HEK293T (cell line): ENCODE measurements around the gene INPP4B.
"Not testable (repeated sequence)": the region's sequence is repeated elsewhere in the genome, so short reads cannot be mapped to it uniquely, and the experiment has no call there.

Experiments
- CTCF ChIA-PET: fragments of 350-600 bp; formaldehyde crosslinking; extraction: SDS; loops from one replicate; lab custom pipeline; 2021; ENCODE audit warnings: antibody characterized with exemption, inconsistent platforms; lab: Yijun Ruan, JAX
- POLR2A ChIA-PET: fragments of 350-600 bp; formaldehyde crosslinking; extraction: SDS; loops from one replicate; lab custom pipeline; 2020; ENCODE audit warnings: antibody characterized with exemption, inconsistent platforms; lab: Yijun Ruan, JAX
- DNase-seq: peaks from one replicate; pipeline ENCODE4 v3.0.0; 2012; ENCODE audit warnings: mixed read lengths; ENCODE audit errors: extremely low spot score
- ARNT ChIP-seq: fragments of 450-650 bp; IDR thresholded peaks from 2 replicates; pipeline ENCODE4 v1.6.1; 2017; ENCODE audit warnings: mild to moderate bottlenecking
- BHLHE40 ChIP-seq: fragments of 450-650 bp; IDR thresholded peaks from 2 replicates; pipeline ENCODE4 v1.6.1; 2016; ENCODE audit warnings: mild to moderate bottlenecking, moderate library complexity, borderline replicate concordance
- CTBP1 ChIP-seq: fragments of 450-650 bp; IDR thresholded peaks from 2 replicates; pipeline ENCODE4 v1.6.1; 2016; ENCODE audit warnings: borderline replicate concordance
- ELF4 ChIP-seq: fragments of 450-650 bp; IDR thresholded peaks from 2 replicates; pipeline ENCODE4 v1.6.1; 2017; ENCODE audit warnings: antibody characterized with exemption
- FOXA1 ChIP-seq: fragments of 450-650 bp; IDR thresholded peaks from 2 replicates; pipeline ENCODE4 v1.6.1; 2016; ENCODE audit warnings: mild to moderate bottlenecking
- FOXK2 ChIP-seq: fragments of 450-650 bp; IDR thresholded peaks from 2 replicates; pipeline ENCODE4 v1.6.1; 2016; ENCODE audit warnings: mild to moderate bottlenecking
- FOXM1 ChIP-seq: fragments of 450-650 bp; IDR thresholded peaks from 2 replicates; pipeline ENCODE4 v1.6.1; 2017; ENCODE audit warnings: mild to moderate bottlenecking, borderline replicate concordance
- HDGF ChIP-seq: fragments of 450-650 bp; IDR thresholded peaks from 2 replicates; pipeline ENCODE4 v1.6.1; 2017; ENCODE audit warnings: antibody characterized with exemption, borderline replicate concordance
- L3MBTL2 ChIP-seq: fragments of 450-650 bp; conservative IDR thresholded peaks from 2 replicates; pipeline ENCODE4 v1.6.1; 2016; ENCODE audit warnings: mild to moderate bottlenecking
- LEF1 ChIP-seq: fragments of 450-650 bp; IDR thresholded peaks from 2 replicates; pipeline ENCODE4 v1.6.1; 2017; ENCODE audit warnings: mild to moderate bottlenecking, borderline replicate concordance
- NFRKB ChIP-seq: fragments of 450-650 bp; IDR thresholded peaks from 2 replicates; pipeline ENCODE4 v1.6.1; 2016; ENCODE audit warnings: mild to moderate bottlenecking, moderate library complexity
- SP1 ChIP-seq: fragments of 450-650 bp; IDR thresholded peaks from 2 replicates; pipeline ENCODE4 v1.6.1; 2017
- SUZ12 ChIP-seq: fragments of 450-650 bp; IDR thresholded peaks from 2 replicates; pipeline ENCODE4 v1.6.1; 2016; ENCODE audit warnings: mild to moderate bottlenecking
- TARDBP ChIP-seq: fragments of 450-650 bp; IDR thresholded peaks from 2 replicates; pipeline ENCODE4 v1.6.1; 2016
- ZNF384 ChIP-seq: fragments of 450-650 bp; IDR thresholded peaks from 2 replicates; pipeline ENCODE4 v1.6.1; 2016
- TF ChIP-seq, protein P1 (sequence below): fragments of 450-650 bp; IDR thresholded peaks from 2 replicates; pipeline ENCODE4 v1.6.1; 2016

Gene INPP4B

DNA sequence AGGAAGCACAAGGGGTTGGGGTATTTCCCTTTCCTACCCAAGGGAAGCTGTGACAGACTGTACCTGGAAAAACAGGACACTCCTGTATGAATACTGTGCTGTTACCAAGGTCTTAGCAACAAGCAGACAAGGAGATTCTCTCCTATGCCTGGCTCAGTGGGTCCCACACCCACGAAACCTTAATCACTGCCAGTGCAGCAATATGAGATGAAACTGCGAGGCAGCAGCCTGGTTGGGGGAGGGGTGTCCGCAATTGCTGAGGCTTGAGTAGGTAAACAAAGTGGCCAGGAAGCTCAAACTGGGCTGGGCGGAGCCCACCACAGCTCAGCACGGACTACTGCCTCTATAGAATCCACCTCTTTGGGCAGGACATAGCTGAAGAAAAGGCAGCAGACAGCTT, 197.7 kb downstream of the INPP4B start:
- TF ChIP-seq TARDBP, result no peak
- no peak for TF ChIP-seq ELF4
- no peak for TF ChIP-seq FOXM1
- TF ChIP-seq NFRKB, result no peak
- TF ChIP-seq BHLHE40, result no peak
- no peak for TF ChIP-seq LEF1
- TF ChIP-seq SUZ12, result no peak
- TF ChIP-seq ZNF384, result no peak
- TF ChIP-seq, protein P1, sequence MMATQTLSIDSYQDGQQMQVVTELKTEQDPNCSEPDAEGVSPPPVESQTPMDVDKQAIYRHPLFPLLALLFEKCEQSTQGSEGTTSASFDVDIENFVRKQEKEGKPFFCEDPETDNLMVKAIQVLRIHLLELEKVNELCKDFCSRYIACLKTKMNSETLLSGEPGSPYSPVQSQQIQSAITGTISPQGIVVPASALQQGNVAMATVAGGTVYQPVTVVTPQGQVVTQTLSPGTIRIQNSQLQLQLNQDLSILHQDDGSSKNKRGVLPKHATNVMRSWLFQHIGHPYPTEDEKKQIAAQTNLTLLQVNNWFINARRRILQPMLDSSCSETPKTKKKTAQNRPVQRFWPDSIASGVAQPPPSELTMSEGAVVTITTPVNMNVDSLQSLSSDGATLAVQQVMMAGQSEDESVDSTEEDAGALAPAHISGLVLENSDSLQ, result no peak
- no peak for TF ChIP-seq ARNT
- no peak for TF ChIP-seq SP1
- no peak for TF ChIP-seq FOXA1
- no peak for TF ChIP-seq FOXK2
- no peak for TF ChIP-seq HDGF
- TF ChIP-seq CTBP1, result no peak
- no peak for TF ChIP-seq L3MBTL2
- DNase-seq, result no peak
- ChIA-PET CTCF (no interaction called here), POLR2A (no interaction called here)

DNA sequence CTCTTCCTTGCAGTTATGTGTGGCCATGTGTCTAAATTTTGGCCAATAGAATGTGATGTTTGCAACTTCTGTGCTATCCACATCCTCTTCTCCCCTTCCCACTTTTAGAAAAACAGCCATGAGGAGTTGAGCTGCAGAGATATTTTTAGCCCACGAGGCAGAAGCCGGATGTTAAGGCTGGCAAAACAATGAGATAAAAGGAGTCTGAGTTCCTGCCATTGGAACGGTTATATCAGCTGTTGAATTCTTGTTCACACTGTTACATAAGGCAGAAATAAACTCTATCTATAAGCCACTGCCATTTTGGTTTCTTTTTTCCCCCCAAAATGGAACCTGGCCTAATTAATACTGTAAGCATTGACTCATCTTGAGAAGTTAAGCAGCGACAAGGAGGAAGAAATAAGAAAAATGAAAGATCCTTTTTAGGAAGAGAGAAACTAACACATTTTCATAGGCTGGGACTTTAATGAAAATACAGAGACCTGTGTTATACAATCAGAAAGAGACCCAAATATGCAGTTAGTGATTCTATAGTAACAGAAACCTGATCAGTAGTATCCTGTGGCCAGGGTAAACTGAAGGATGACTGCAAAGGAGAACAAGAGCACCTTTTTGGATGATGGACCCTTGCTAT, 200.5 kb downstream of the INPP4B start:
- ChIA-PET POLR2A (no interaction called here), CTCF (no interaction called here)
- DNase-seq, result no peak
- TF ChIP-seq, protein P1, result no peak
- TF ChIP-seq L3MBTL2 (no peak), BHLHE40 (no peak), NFRKB (no peak), ZNF384 (no peak), SP1 (no peak), TARDBP (no peak), FOXA1 (no peak), CTBP1 (no peak), ELF4 (no peak)

DNA sequence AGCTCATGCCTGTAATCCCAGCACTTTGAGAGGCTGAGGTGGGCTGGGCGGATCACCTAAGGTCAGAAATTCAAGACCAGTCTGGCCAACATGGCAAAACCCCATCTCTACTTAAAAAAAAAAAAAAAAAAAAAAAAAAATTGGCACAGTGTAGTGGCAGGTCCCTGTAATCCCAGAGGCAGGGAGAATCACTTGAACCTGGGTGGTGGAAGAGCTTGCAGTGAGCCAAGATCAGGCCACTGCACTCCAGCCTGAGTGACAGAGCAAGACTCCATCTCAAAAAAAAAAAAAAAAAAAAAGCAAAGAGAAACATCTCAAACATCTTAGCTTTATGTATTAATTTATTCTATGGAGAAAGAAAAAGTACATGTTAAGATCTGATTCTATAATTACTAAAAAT, 201.5 kb downstream of the INPP4B start:
- CTCF ChIA-PET, POLR2A ChIA-PET, DNase-seq: not testable (repeated sequence)

DNA sequence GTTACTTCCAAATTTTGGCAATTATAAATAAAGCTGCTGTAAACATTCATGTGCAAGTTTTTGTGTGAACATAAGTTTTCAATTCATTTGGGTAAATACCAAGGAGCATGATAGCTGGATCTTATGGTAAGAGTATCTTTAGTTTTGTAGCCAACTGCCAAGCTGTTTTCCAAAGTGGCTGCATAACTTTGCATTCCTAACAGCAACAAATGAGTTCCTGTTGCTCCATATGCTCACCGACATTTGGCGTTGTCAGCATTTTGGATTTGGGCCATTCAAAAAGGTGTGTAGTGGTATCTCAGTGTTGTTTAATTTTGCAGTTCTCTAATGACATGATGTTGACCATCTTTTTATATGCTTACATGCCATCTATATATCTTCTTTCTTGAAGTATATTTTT, 208.5 kb downstream of the INPP4B start:
- TF ChIP-seq LEF1 (no peak), L3MBTL2 (no peak), ARNT (no peak), NFRKB (no peak), FOXK2 (no peak), BHLHE40 (no peak), SUZ12 (no peak)
- TF ChIP-seq, protein P1, result no peak
- ChIA-PET CTCF (no interaction called here), POLR2A (no interaction called here)
- DNase-seq, result no peak

DNA sequence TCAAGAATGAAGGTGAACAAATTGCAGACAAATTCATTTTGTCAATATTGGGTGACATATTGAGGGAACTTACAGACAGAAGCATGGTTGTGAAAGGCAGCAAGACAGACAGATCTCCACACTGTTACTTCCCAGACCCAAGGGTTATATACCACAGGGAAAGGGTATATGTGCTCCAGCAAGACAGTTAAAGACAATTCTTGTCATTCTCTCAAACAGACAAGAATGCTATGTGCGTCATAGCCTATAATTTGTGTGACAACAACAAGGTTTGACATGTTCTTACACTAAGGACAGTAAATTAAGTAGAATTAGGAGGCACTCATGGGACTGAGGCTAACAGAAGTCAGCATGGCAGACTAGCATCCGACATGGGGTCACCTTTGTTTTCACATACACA, 214.3 kb downstream of the INPP4B start:
- POLR2A ChIA-PET, result no interaction called here
- no peak for DNase-seq
- no peak for TF ChIP-seq FOXM1
- no peak for TF ChIP-seq CTBP1
- CTCF ChIA-PET, result no interaction called here

DNA sequence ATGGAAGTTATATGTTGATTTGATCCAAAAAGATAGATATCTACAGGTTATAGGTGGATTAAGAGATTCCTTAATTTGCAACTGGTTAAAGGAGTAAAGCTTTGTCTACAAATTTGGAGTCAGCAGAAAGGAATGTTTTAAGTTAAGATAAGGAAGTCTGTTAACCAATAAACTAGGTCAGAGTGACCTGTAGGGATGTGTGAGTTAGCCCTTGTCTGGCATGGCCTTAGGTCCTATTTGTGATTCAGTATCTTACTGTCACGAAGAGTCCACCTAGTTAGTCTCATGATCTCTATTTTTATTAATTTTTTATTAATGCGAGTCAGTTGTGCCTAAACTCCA, 230.8 kb downstream of the INPP4B start:
- no peak for DNase-seq
- ChIA-PET POLR2A (no interaction called here), CTCF (no interaction called here)
- TF ChIP-seq HDGF (no peak), FOXM1 (no peak)
- TF ChIP-seq, protein P1, result no peak

DNA sequence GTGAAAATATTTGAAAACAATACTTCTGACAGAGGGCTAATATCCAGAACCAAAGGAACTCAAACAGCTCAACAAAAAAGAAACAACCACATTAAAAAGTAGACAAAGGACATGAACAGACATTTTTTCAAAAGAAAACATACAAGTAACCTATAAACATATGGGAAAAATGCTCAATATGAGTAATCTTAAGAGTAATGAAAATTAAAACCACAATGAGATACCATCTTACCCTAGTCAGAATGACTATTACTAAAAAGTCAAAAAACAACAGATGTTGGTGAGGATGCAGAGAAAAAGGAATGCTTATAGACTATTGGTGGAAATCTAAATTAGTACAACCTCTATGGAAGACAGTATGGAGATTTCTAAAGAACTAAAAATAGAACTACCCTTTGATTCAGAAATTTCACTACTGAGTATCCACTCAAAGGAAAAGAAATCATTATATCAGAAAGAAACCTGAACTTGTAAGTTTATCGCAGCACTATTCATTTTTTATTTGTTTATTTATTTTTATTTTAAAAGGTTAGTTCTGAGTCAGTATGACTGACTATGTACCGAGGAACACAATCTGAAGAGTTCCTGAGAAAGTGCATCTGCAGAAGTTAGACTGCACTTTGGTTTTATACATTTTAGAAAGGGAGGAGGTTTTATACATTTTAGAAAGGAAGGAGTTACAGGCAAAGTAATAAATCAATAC, 231.3 kb downstream of the INPP4B start:
- ChIA-PET CTCF (no interaction called here), POLR2A (no interaction called here)
- no peak for DNase-seq
- TF ChIP-seq L3MBTL2 (no peak), ZNF384 (no peak), HDGF (no peak), FOXM1 (no peak), CTBP1 (no peak), BHLHE40 (no peak), ELF4 (no peak), SP1 (no peak), FOXA1 (no peak), LEF1 (no peak), SUZ12 (no peak), ARNT (no peak)
- TF ChIP-seq, protein P1, result no peak
